IMR-90 (cell line): Measurements from ENCODE around the gene ARNT2. TPM values are rescaled to one million over a fixed set of nuclear protein-coding genes. Genes with fewer than 3 reads are reported as not detected.

Experiments used
- ATAC-seq: fragments of 200-7000 bp; cut with Tn5 transposase; 2 replicates; pipeline ENCODE4 v1.9.1; 2020; ENCODE audit warnings: low read depth, mild to moderate bottlenecking, moderate library complexity
- BruUV-seq: library from RNA; stranded (reverse); fragments of 400-500 nt; replicated peaks from 2 replicates; lab custom pipeline; 2021; lab: Mats Ljungman, UMichigan
- CTCF ChIA-PET: fragments of 300-600 bp; formaldehyde crosslinking; extraction: SDS; loops from one replicate; lab custom pipeline; 2021; ENCODE audit warnings: antibody characterized with exemption; lab: Yijun Ruan, JAX
- POLR2A ChIA-PET: fragments of 300-600 bp; sonication (Branson Sonifier 250); formaldehyde crosslinking; loops from one replicate; lab custom pipeline; 2022; ENCODE audit warnings: antibody characterized with exemption; ENCODE audit not compliant: unreplicated experiment; lab: Charles Lee
- DNase-seq: peaks from one replicate; pipeline ENCODE4 v3.0.0; 2013
- H2AFZ ChIP-seq: replicated peaks from 2 replicates; pipeline ENCODE3; 2013; ENCODE audit warnings: low read length, mild to moderate bottlenecking; ENCODE audit not compliant: poor library complexity
- H2AK5ac ChIP-seq: 2 replicates; pipeline ENCODE4 v1.6.1; 2013; ENCODE audit warnings: low read depth, low read length, inconsistent platforms
- H2AK9ac ChIP-seq: replicated peaks from 2 replicates; pipeline ENCODE3; 2013; ENCODE audit warnings: mild to moderate bottlenecking, low read depth, low read length, moderate library complexity; ENCODE audit not compliant: poor library complexity
- H2BK120ac ChIP-seq: 2 replicates; pipeline ENCODE4 v1.6.1; 2013; ENCODE audit warnings: low read depth, low read length, inconsistent platforms
- H2BK15ac ChIP-seq: 3 replicates; pipeline ENCODE4 v1.6.1; 2013; ENCODE audit warnings: low read depth, low read length, inconsistent platforms
- H2BK20ac ChIP-seq: 2 replicates; pipeline ENCODE4 v1.6.1; 2013; ENCODE audit warnings: low read depth, mild to moderate bottlenecking, inconsistent platforms, low read length, moderate library complexity
- H2BK5ac ChIP-seq: 2 replicates; pipeline ENCODE4 v1.6.1; 2013; ENCODE audit warnings: mild to moderate bottlenecking, low read depth, low read length, inconsistent platforms; ENCODE audit not compliant: poor library complexity, severe bottlenecking
- H3K14ac ChIP-seq: replicated peaks from 2 replicates; pipeline ENCODE4 v1.6.1; 2013; ENCODE audit warnings: low read depth, low read length, inconsistent platforms
- H3K18ac ChIP-seq: 2 replicates; pipeline ENCODE4 v1.6.1; 2013; ENCODE audit warnings: low read depth, low read length, control low read depth
- H3K23ac ChIP-seq: 2 replicates; pipeline ENCODE4 v1.6.1; 2013; ENCODE audit warnings: low read depth, low read length, inconsistent platforms
- H3K27ac ChIP-seq: 2 replicates; pipeline ENCODE4 v1.5.1; 2013; ENCODE audit warnings: mild to moderate bottlenecking, control low read depth, low read length; ENCODE audit not compliant: insufficient read depth
- H3K27me3 ChIP-seq: 2 replicates; pipeline ENCODE4 v1.6.1; 2013; ENCODE audit warnings: low read length; ENCODE audit not compliant: control insufficient read depth, insufficient read depth
- H3K36me3 ChIP-seq: 2 replicates; pipeline ENCODE4 v1.6.1; 2013; ENCODE audit warnings: low read length, mixed read lengths; ENCODE audit not compliant: control insufficient read depth, insufficient read depth
- H3K4ac ChIP-seq: 2 replicates; pipeline ENCODE4 v1.6.1; 2013; ENCODE audit warnings: low read depth, low read length, inconsistent platforms
- H3K4me1 ChIP-seq: 2 replicates; pipeline ENCODE4 v1.6.1; 2013; ENCODE audit warnings: low read length, mixed read lengths; ENCODE audit not compliant: control insufficient read depth, insufficient read depth
- H3K4me2 ChIP-seq: 2 replicates; pipeline ENCODE4 v1.6.1; 2013; ENCODE audit warnings: low read depth, mild to moderate bottlenecking, control low read depth, low read length, moderate library complexity
- H3K4me3 ChIP-seq: 2 replicates; pipeline ENCODE4 v1.5.1; 2013; ENCODE audit warnings: low read depth, mild to moderate bottlenecking, control low read depth, low read length, moderate library complexity; ENCODE audit not compliant: insufficient read depth
- H3K56ac ChIP-seq: 2 replicates; pipeline ENCODE4 v1.6.1; 2013; ENCODE audit warnings: low read length, inconsistent platforms; ENCODE audit not compliant: insufficient read depth; ENCODE audit errors: extremely low read depth
- H3K79me1 ChIP-seq, 2 experiments: 2 replicates each; pipeline ENCODE4 v1.6.1; 2013; ENCODE audit warnings: low read length in 2 of 2, inconsistent platforms in 1 of 2, low read depth in 1 of 2
- H3K9ac ChIP-seq: 2 replicates; pipeline ENCODE4 v1.6.1; 2013; ENCODE audit warnings: low read depth, low read length, control low read depth
- H3K9me1 ChIP-seq: 2 replicates; pipeline ENCODE4 v1.6.1; 2013; ENCODE audit warnings: low read length, inconsistent platforms; ENCODE audit not compliant: insufficient read depth
- H3K9me3 ChIP-seq: 2 replicates; pipeline ENCODE4 v1.6.1; 2013; ENCODE audit warnings: low read length; ENCODE audit not compliant: control insufficient read depth, insufficient read depth
- H4K20me1 ChIP-seq: 2 replicates; pipeline ENCODE4 v1.6.1; 2013; ENCODE audit warnings: low read length, inconsistent platforms; ENCODE audit not compliant: insufficient read depth
- H4K5ac ChIP-seq: 2 replicates; pipeline ENCODE4 v1.6.1; 2013; ENCODE audit warnings: mild to moderate bottlenecking, low read depth, low read length, control low read depth
- H4K8ac ChIP-seq, 2 experiments: 2 replicates each; pipeline ENCODE4 v1.6.1; 2013; ENCODE audit warnings: low read depth in 2 of 2, low read length in 2 of 2, control low read depth in 1 of 2, inconsistent platforms in 1 of 2
- H4K91ac ChIP-seq: 2 replicates; pipeline ENCODE4 v1.6.1; 2013; ENCODE audit warnings: low read depth, low read length, inconsistent platforms; ENCODE audit not compliant: insufficient read depth
- BHLHE40 ChIP-seq: fragments of 150-350 bp; IDR thresholded peaks from 2 replicates; pipeline ENCODE4 v1.6.1; 2016; ENCODE audit warnings: mild to moderate bottlenecking, low read depth, low read length
- CHD1 ChIP-seq: IDR thresholded peaks from 2 replicates; pipeline ENCODE4 v1.6.1; 2012; ENCODE audit warnings: low read depth, low read length, improper control_type of control experiment
- FOS ChIP-seq: fragments of 150-350 bp; IDR thresholded peaks from 2 replicates; pipeline ENCODE4 v1.6.1; 2016; ENCODE audit warnings: low read depth, low read length
- NFE2L2 ChIP-seq: fragments of 150-350 bp; IDR thresholded peaks from 2 replicates; pipeline ENCODE4 v1.6.1; 2016; ENCODE audit warnings: low read depth, mild to moderate bottlenecking, low read length
- POLR2A ChIP-seq: IDR thresholded peaks from 2 replicates; pipeline ENCODE4 v1.6.1; 2012; ENCODE audit warnings: mild to moderate bottlenecking, low read depth, low read length
- RAD21 ChIP-seq: IDR thresholded peaks from 2 replicates; pipeline ENCODE4 v1.6.1; 2012; ENCODE audit warnings: low read length, improper control_type of control experiment
- RCOR1 ChIP-seq: IDR thresholded peaks from 2 replicates; pipeline ENCODE4 v1.6.1; 2012; ENCODE audit warnings: mild to moderate bottlenecking, low read length, improper control_type of control experiment; ENCODE audit not compliant: insufficient replicate concordance
- RFX5 ChIP-seq: IDR thresholded peaks from 2 replicates; pipeline ENCODE4 v1.8.0; 2012; ENCODE audit warnings: low read depth, mild to moderate bottlenecking, low read length, moderate library complexity
- USF2 ChIP-seq: fragments of 150-350 bp; IDR thresholded peaks from 2 replicates; pipeline ENCODE4 v1.6.1; 2017; ENCODE audit warnings: mild to moderate bottlenecking, antibody characterized with exemption, low read length, low read depth
- WGBS, 2 experiments: methylation state at CpG; one replicate each; pipeline versions ENCODE4 v1.1.5 to v1.1.7; 2013; ENCODE audit warnings: missing lambda C conversion rate in 2 of 2; ENCODE audit not compliant: insufficient read length in 1 of 2; ENCODE audit errors: extremely low coverage in 2 of 2; 5-methylcytosine and 5-hydroxymethylcytosine counted together
- dilution Hi-C: fragments of 300-500 bp; cut with HindIII; formaldehyde crosslinking; loops from one replicate; pipeline ENCODE4 v1.14.3; 2018; ENCODE audit warnings: low sequenced_read_pairs; ENCODE audit not compliant: unreplicated experiment
- in situ Hi-C: fragments of 300-500 bp; cut with MboI; formaldehyde crosslinking; loops from 3 replicates; pipeline ENCODE4 v1.14.3; 2019; ENCODE audit warnings: low sequenced_read_pairs, inconsistent platforms, mixed read lengths
- intact Hi-C: fragments of 100-400 bp; cut with micrococcal nuclease; formaldehyde crosslinking; loops from 2 replicates; pipeline ENCODE4 v1.10.0; 2022
- polyA plus RNA-seq, 3 experiments: library from polyadenylated mRNA; depleted of rRNA; stranded (reverse); fragments of >200 nt; gene quantifications; 2 replicates each; pipeline ENCODE4 v1.2.3, GENCODE V29; 2012; ENCODE audit warnings: low replicate concordance in 1 of 3
- total RNA-seq: library from RNA; depleted of rRNA; stranded (reverse); fragments of >200 nt; gene quantifications from 2 replicates; pipeline ENCODE4 v1.2.3, GENCODE V29; 2012
- TF ChIP-seq, protein P1 (sequence below): fragments of 150-350 bp; IDR thresholded peaks from 2 replicates; pipeline ENCODE4 v1.6.1; 2016; ENCODE audit warnings: low read depth, mild to moderate bottlenecking, low read length, moderate library complexity, borderline replicate concordance
- TF ChIP-seq, protein P2 (sequence below): conservative IDR thresholded peaks from 2 replicates; pipeline ENCODE4 v1.5.1; 2012; ENCODE audit warnings: mild to moderate bottlenecking, low read depth, low read length, improper control_type of control experiment

The ARNT2 gene
- total and polyA plus RNA-seq, 2 of the 4 experiments (the other 2 are of a cell fraction), result 18.2 to 19.0 TPM

DNA sequence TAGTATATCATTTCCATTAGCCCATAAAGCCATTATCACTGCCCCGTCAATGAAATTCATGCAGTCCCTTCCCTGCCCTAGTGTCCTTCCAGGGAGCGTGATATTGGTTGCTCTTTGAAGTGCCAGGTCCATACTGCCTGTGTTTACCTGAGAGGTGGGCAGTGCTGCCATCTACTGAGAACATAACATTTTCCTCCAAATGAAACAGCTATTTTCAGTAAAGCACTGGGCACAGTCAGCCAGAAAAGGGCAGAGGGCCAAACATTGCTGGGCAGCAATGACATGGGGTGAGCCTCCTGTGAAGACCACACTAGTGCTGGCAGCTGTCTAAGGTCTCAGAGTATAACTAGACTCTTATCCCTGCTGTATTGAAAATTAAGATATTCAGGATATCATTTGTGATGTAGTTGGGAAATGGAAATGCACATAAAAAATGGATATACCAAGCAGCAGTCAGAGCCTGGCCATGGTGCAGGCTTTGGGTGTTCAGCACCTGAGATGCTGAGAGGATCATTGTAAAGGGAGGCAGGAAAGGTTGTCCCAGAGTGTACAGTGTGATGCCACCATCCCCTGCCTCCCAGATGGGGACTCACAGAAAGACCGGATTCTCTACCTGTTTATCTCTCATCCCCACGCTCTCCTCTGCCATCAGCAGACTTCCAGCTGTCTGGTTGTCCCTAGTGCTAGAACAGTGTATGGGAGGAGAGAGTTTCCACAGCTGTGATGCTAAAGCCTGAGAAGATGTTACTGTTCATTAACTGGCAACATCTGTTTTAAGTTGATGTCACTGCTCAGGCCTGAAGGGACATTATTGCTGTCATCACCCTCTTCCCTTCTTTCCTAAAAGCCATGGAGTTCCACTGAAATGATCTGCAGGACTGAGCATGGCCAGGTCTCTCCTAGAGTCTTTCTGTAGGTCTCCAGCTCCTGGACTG, 108.8 kb downstream of the ARNT2 start:
- H4K20me1 ChIP-seq, result no peaks in the 10 kb centered on the region
- H3K18ac ChIP-seq, result peak overlapping the region; percentile 54
- no peak overlapping the region for H3K4me2 ChIP-seq
- H3K14ac ChIP-seq, result peak overlapping the region; percentile 92
- peak overlapping the region; percentile 94; the same call in 2 of the 3 replicates for H2BK15ac ChIP-seq
- peak overlapping the region; percentile 93 for H4K91ac ChIP-seq
- peaks cover 21% of the 10 kb centered on the region for H3K4me1 ChIP-seq
- in situ Hi-C loops (no loop called here), dilution Hi-C loops (no loop called here), intact Hi-C loops (no loop called here)
- DNase-seq, result no peak
- peaks cover 12% of the 10 kb centered on the region for H3K36me3 ChIP-seq
- H2AK5ac ChIP-seq, result peak overlapping the region; percentile 84
- H2AK9ac ChIP-seq, result peak overlapping the region; percentile 47
- BruUV-seq, result no TSS peak
- H3K4me3 ChIP-seq, result no peak overlapping the region
- H4K8ac ChIP-seq, result peak overlapping the region; percentile 39 to 70; a peak in 3 of 4 replicates
- H3K9me1 ChIP-seq, result peaks cover 24% of the 10 kb centered on the region
- H3K79me1 ChIP-seq, result peaks cover 12 to 36% of the 10 kb centered on the region in 2 experiments
- POLR2A ChIA-PET, result no interaction called here
- peak overlapping the region; percentile 3; the same call in 1 of the 2 replicates for H3K27ac ChIP-seq
- peak overlapping the region; percentile 95 for H2BK5ac ChIP-seq
- H2BK20ac ChIP-seq, result peak overlapping the region; percentile 85
- CTCF ChIA-PET, result no interaction called here
- TF ChIP-seq BHLHE40 (no peak), NFE2L2 (no peak), USF2 (no peak), FOS (no peak), RAD21 (peak; percentile 34; the same call in 1 of the 2 replicates), POLR2A (no peak), RFX5 (no peak), CHD1 (no peak), RCOR1 (no peak)
- TF ChIP-seq, protein P1, sequence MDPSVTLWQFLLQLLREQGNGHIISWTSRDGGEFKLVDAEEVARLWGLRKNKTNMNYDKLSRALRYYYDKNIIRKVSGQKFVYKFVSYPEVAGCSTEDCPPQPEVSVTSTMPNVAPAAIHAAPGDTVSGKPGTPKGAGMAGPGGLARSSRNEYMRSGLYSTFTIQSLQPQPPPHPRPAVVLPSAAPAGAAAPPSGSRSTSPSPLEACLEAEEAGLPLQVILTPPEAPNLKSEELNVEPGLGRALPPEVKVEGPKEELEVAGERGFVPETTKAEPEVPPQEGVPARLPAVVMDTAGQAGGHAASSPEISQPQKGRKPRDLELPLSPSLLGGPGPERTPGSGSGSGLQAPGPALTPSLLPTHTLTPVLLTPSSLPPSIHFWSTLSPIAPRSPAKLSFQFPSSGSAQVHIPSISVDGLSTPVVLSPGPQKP, result no peak
- TF ChIP-seq, protein P2, sequence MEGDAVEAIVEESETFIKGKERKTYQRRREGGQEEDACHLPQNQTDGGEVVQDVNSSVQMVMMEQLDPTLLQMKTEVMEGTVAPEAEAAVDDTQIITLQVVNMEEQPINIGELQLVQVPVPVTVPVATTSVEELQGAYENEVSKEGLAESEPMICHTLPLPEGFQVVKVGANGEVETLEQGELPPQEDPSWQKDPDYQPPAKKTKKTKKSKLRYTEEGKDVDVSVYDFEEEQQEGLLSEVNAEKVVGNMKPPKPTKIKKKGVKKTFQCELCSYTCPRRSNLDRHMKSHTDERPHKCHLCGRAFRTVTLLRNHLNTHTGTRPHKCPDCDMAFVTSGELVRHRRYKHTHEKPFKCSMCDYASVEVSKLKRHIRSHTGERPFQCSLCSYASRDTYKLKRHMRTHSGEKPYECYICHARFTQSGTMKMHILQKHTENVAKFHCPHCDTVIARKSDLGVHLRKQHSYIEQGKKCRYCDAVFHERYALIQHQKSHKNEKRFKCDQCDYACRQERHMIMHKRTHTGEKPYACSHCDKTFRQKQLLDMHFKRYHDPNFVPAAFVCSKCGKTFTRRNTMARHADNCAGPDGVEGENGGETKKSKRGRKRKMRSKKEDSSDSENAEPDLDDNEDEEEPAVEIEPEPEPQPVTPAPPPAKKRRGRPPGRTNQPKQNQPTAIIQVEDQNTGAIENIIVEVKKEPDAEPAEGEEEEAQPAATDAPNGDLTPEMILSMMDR, result 0 out of 2 replicates have a peak, but pooled peaks have one; percentile 19
- H2BK120ac ChIP-seq, result peak overlapping the region; percentile 90
- WGBS, 2 experiments, result 100% methylated on average over 1 of the region's 4 CpGs; no CpG with 5 or more reads in 1 of the 2 experiments
- H4K5ac ChIP-seq, result peak overlapping the region; percentile 100
- H3K27me3 ChIP-seq, result no peaks in the 10 kb centered on the region
- no peak overlapping the region for H2AFZ ChIP-seq
- peak overlapping the region; percentile 5; the same call in 1 of the 2 replicates for H3K9ac ChIP-seq
- no peak overlapping the region for H3K56ac ChIP-seq
- peak; percentile 28 for ATAC-seq
- H3K4ac ChIP-seq, result peak overlapping the region; percentile 91
- peaks cover 4% of the 10 kb centered on the region; the same call in 1 of the 2 replicates for H3K9me3 ChIP-seq
- peak overlapping the region; percentile 51; the same call in 1 of the 2 replicates for H3K23ac ChIP-seq
